Stimulated activated CD8-positive, alpha-beta memory T cell treated with anti-CD3 and anti-CD28 coated beads, Interleukin-7, amount 100 ng/mL, for 48 hours (primary cell): Measurements from ENCODE around the gene CSTPP1.
"Not testable (repeated sequence)": the region's sequence is repeated elsewhere in the genome, so short reads cannot be mapped to it uniquely, and the experiment has no call there.

ENCODE experiments used
- DNase-seq, 2 donors: peaks; one replicate each; pipeline ENCODE4 v3.0.0-alpha.2; 2020; ENCODE audit warnings: low read depth in 1 of 2; ENCODE audit errors: extremely low read depth in 1 of 2

The CSTPP1 gene

DNA sequence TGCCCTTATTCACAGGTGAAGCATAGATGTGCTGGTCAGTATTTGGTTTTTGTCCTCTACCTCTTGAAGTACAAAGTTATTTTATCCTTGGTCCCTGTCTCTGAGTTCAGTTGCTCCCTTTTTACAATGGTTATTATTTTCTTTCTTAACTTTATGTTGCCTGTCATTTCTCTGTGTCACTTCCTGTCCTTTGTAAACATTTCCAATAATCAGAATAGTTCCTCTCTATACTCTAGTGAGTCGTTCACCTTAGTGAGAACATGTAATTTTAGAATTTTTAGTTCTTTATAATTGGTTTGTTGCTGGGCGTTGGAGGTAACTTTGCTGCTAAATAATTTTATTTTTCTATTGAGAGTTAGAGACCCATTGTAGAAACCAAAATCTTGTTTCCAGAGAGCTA, 16.0 kb downstream of the CSTPP1 start:
- DNase-seq = no peak

DNA sequence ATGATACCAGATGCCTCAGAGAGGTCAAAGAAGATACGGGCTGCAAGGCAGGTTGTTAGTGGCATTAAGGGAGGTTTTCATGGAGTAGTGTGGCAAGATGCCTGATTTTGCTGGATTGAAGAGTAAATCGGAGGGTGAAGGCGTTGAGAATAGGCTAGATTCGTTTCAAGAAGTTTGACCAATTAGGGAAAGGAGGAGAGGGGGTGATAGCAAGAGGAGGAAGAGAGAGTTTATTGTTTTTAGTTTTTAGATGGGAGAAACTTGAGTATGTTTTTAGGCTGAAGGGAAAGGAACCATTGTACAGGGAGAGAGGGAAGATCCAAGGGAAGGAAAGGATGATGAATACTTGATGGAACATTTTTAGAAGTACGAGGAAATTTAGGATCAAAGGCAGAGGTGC, 16.5 kb downstream of the CSTPP1 start:
- no peak for DNase-seq

DNA sequence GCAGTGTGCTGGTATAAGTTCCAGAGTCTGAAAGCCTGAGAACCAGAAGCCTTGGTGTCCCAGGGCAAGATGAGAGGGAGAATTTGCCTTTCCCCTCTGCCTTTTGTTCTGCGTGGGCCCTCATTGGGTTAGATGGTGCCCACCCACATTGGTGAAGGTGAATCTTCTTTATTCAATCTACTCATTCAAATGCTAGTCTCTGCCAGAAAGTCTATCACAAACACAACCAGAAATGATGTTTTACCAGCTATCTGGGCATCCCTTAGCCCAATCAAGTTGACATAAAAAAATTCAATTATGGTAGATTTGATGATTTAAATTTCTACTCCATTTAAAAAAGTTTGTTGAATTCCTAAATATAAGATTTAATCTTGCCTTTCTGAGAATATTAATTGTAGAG, 22.2 kb downstream of the CSTPP1 start:
- DNase-seq = no peak

DNA sequence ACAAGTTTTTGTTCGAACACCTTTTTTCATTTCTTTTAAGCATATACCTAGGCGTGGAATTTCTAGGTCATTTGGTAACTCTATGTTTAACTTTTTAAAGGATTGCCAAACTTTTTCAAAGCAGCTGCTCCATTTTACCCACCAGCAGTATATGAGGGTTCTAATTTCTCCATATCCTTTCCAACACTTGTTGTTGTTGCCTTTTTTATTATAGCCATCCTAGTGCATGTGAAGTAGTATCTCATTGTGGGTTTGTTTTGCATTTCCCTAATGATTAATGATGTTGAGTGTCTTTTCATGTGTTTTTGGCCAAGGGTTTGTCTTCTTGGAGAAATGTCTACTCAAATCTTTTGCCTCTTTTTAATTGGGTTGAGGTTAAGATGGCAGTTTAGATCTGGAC, 24.5 kb downstream of the CSTPP1 start:
- DNase-seq = no peak

DNA sequence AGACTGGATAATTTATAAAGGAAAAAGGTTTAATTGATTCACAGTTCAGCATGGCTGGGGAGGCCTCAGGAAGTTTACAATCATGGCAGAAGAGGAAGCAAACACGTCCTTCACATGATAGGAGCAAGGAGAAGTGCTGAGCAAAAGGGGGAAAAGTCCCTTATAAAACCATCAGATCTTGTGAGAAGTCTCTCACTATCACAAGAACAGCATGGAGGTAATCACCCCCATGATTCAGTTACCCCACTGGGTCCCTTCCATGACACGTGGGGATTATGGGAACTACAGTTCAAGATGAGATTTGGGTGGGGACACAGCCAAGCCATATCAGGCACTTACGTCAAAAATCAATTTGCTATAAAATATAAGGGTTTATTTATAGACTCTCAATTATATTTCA, 25.3 kb downstream of the CSTPP1 start:
- DNase-seq = not testable (repeated sequence)

DNA sequence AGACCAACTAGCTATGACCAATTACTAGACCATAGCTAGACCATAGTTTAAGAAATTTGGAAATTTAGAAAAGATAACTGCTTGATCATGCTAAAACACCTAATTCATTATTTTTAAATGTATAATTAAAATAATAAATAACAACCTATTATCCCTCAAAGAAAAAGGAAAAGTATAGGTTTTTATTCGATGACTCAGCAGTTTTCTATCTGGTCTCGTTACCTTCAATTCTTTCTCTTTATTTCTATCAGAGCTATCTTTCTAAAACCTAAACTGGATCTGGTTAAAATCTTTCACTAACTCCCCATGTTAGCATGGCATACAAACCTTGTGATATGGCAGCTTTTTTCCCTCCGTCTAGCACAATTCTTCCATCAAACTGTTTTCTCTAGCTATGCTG, 27.3 kb downstream of the CSTPP1 start:
- no peak for DNase-seq

DNA sequence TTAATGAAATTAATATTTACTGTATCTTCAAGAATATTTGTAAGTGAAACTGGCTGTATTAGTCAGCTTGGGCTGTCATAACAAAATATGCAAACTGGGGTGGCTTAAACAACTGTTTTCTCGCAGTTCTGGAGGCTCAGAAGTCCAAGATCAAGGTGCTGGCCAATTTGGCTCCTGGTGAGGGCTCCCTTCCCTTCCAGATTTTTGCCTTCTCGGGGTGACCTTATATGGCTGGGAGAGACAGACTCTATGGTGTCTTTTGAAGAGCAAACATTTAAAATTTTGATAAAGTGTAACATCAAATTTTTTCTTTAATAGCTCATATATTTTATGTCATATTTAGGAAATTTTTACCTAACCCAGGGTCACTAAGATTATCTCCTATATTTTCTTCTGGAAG, 30.2 kb downstream of the CSTPP1 start:
- DNase-seq = no peak

DNA sequence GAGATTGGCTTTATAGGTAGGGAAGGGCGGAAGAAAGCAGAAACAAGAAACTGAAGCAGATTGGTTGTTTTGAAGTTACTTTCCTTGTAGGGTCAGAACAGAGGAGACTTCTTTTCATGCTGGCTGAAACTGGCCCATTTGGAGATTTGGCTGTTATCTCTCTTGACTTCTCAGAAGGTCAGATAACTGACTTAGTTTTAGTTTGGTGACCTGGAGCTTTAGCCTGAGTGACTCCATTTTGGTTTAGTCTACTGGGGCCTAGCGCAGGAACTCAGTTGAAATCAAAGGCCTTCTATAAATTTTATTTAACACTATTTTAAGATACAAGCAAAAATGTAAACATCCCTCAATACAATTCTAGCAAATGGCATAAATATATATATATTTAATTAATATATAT, 31.4 kb downstream of the CSTPP1 start:
- no peak for DNase-seq

DNA sequence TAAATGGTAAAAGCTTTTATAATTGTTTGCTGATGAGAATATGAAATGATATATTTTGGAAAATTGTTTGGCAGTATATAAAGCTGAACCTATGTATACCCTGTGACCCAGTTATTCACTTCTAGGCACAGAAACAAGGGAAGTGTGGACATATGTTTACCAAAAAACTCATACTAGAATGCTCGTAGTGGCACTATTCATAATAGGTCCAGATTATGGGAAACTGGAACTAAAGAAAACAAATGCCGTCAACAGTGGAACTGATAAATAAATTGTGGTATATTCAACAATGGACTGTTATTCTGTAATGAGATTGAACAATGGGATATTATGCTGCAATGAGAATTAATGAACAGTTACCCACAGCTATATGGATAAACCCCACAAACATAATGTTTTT, 32.8 kb downstream of the CSTPP1 start:
- DNase-seq = no peak

DNA sequence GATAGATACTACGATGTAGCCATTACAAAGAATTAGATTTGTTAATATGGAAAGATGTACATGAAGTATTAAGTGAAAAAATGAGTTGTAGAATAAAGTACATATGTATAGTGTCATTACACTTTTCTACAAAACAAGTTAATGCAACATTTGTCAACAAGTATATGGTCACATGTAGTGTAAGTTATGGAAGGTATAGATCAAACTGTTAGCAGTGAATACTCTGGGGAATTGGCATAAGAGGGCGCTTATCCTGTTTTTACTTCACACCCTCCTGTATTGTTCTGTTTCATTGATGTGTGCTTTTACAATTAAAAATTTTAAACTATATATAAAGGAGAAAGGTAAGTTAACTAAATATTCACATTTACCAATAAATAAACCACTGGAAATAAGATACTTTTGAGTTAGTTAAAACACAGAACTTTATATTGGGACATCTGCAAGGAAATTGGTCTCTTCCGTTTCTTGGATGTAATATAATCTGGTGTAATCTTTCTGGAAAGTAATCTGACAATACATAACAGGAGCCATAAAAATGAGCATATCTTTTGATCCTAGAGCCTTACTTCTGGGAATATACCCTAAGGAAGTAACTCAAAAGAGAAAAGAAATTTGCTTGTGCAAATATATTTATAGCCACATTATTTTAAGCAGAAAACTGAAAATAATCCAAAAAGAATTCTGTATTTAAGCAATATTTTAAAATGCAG, 34.5 kb downstream of the CSTPP1 start:
- DNase-seq = no peak

DNA sequence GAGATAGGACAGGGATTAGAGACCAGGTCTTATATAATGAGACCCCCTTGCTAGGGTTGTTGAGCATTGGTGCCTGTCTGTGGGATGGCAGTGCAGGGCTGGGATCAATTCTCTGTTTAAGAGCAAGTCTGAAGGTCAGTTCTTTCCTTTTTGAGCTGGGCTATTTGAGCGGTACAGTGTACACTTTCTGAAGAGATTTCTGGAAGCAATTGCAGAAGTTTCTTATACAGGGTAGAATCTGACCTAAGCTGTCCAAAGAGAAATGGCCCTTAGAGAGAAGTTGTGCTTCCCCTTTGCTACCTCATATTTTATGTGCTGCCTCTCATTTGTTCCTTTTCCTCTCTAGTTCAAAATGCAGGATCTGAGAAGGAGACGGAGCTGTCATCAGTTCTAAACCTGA, 35.8 kb downstream of the CSTPP1 start:
- DNase-seq = no peak

DNA sequence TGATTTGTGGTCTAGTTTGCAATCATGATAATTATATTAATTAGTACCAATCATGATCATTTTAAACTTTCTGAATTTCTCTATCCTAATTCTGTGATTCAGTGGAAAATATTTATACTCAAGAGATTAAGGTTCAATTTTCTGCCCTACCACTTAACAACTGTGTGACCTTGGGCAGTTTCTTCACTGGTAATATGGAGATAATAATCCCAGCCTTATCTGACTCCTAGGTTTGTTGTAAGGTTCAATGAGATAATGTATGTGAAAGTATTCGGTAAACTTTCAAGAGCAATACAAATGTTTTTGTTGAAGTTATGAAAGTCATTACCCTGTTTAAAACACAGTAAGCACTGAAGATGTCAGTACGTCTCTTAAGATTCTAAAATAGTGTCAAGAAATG, 36.3 kb downstream of the CSTPP1 start:
- DNase-seq = no peak

DNA sequence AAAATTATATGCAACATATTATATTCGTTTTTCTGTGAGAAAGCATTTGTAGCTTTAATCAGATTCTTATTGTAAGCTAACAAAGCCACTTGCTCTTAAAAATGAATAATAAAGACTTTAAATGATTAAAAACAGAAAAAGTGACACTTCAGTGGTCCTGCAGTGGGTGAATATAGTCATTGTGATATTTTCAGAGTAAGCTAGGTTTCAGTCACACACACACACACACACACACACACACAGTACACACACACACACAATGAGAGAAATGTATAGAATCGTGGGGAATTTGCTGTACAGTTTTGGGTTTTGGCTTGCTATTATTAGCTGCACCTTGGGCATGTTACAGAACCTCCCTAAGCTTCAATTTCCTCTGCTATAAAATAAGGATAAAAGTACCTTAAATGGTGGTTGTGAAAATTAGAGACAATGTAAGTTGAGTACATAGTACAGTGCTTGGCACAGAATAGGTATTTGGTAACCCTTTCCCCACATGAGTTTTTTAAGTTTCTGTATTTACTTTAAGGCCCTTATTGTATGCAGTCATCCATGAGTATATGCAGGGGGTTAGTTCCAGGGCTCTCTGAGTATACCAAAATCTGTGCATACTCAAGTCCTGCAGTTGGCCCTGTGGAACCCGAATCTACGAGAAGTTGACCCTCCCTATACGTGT, 39.8 kb downstream of the CSTPP1 start:
- DNase-seq = no peak

DNA sequence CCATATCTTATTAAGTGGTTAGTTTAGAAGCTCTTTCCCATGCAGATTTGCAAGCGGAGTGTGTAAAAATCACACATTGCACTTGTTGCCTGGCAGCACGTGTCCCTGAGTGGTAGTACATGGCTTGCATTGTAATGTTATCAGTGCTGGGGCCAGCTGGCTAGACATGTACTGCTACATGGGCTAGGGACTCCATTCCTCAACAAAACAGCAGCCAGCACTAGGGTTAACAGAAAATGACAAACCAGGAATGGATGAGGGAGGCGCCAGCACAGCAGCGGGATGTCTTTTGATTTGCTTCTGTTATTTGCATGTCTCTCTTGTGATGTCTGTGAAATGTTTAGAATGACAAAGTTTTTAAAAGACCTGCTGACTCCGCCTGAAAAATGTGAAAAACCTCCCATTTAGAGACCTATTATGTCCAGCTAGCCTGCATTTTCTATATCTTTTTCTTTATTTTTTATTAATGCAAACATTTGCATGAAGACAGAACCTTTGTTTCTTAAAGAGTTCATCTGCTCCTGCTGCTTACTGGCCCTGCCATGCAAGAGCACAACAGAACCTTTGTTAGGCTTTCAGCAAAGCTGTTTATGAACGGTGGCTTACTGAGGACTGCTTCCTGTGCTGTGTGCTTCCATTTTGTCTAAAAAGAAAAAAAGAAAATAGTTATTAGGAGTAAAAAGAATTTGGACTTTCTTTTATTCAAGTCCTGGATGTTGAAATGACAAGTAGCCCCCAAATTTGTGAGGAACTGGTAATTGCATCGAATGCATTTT, 40.7 kb downstream of the CSTPP1 start:
- no peak for DNase-seq

DNA sequence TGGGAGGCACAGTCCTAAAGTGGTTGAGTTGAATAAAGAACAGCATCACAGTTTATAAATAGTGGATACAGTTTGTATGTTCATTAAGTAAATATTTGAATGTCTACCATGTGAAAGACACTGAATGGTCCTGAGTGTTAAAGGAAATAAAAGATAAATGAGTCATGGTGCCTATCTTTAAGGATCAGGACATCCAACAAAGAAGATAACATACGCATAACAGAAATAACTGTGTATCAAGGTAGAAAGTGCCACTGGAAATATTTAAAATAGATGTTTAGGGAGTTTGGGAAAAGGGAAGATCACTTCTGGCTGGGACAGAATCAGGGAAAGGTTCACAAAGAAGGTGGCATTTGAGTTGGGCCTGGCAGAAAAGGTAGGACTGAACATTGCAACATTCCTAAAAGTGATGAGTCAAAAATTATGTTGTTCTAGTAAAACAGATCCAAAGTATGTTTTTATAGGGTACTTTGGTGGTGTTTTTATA, 41.5 kb downstream of the CSTPP1 start:
- DNase-seq = no peak

DNA sequence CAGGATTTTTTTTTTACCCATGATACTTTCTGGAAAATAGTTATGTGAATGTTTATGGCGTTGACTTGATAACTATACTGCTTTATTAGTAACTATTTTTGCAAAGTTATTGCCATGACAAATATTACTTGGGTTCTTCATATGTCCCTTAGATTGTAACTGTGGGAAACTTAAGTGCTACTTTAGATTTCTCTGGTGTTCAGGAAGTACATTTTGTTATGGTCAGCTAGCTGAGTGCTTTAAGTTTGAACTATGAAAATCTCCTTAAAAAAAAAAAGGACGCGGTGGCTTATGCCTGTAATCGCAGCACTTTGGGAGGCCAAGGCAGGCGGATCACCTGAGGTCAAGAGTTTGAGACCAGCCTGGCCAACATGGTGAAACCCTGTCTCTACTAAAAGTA, 42.8 kb downstream of the CSTPP1 start:
- no peak for DNase-seq

DNA sequence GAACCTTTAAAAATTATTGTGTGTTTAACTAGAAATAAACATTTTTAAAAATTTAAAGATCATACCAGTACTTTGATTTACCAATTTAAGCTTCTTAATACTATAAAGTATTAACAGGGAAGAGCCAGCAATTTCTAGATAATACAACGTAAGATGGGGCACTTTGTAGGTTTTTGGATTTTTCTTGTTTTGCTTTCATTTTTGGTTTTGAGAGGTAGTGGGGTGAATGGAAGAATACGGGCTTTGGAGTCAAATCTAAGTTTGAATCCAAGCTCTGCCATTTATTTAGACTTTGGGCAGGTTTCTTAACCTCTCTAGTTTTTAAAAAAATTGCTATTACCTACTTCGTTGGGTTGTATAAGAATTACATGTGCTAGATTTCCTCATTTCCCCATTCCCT, 44.9 kb downstream of the CSTPP1 start:
- no peak for DNase-seq

DNA sequence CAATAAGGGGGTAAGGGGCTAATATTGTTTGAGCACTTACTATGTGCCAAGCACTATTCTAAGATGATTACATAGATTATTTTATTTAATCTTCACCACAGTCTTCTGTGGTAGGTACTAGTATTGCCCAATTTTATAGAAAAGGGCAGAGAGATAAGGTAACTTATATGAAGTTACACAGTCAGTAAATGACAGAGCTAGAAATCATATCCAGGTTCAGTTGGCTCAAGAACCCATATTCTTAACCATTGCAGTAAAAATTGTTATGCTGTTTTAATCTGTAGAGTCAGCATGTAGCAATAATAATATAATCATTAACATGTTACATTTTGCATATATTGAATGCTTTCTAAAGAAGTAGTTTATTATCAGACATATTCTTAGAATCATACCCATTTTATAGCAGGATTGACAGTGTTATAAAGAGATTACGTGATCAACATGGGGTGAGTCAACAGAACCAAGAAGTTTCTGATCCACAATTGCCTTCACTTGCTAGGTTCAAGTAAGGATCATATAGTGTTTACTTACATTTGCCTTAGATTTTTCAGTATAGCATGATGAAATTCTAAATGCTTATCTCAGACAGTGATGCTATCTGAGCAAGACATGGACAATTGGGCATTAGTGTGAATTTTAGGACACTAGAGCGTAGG, 46.4 kb downstream of the CSTPP1 start:
- no peak for DNase-seq

DNA sequence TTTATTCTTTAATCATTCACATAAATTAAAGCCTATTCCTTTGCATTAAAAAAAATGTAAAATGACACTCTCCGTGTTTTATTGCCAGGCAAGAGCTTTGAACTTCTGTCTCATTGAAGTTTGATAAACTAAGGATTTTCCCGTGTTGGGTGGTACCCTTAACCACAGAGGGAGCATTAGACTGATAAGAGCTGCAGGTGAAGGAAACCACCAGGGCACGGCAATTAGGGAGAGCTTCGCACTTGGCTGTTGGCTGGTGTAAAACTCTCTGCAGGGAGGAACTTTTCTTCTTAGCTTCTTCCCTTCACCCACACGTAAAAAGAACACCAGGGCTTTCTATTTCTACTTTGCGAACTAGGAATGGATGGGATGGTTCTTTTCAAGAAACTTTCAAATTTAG, 47.0 kb downstream of the CSTPP1 start:
- DNase-seq = no peak

DNA sequence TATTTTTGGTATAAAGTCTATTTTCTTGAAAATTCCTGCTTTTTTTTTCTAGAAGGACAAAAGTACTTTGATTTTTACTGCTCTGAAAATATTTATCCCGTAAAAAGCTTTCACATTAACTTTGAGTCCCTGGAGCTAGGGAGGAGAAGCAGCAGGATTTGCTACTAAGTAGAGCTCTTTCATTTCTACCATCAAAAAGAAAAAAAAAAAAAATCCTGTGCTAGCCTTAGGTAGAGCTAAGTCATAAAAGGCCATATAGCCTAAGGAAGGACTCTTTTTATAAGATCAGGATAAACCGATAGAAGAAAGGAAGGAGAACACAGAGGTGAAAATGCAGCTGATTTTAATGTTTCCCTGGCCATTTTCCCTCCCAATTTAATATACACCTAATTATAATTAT, 48.0 kb downstream of the CSTPP1 start:
- no peak for DNase-seq

DNA sequence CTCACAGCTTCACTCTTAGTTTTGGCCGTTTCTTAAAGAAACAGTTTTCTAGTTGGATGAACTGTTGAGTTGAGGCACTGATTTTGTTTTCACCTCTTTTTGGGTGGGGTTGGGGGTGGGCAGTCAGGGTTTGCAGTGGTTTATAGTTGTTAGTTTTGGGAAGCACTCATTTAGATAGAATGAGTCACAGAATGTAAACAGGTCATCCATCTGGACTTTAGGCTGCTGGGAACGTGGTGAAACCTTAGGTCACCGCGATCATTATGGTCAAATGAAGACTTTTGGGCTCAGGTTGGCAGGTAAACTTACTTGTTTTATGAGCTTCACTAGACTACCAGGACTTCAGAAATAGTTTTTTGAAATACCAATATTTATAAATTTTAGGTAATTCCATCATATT, 48.4 kb downstream of the CSTPP1 start:
- DNase-seq = no peak
